Measurements from ENCODE around the gene USP22. TPM values are rescaled to one million over a fixed set of nuclear protein-coding genes. Genes with fewer than 3 reads are reported as not detected.

Gene USP22
- total RNA-seq, 1 experiment from 2014 or later, result 210 TPM

DNA sequence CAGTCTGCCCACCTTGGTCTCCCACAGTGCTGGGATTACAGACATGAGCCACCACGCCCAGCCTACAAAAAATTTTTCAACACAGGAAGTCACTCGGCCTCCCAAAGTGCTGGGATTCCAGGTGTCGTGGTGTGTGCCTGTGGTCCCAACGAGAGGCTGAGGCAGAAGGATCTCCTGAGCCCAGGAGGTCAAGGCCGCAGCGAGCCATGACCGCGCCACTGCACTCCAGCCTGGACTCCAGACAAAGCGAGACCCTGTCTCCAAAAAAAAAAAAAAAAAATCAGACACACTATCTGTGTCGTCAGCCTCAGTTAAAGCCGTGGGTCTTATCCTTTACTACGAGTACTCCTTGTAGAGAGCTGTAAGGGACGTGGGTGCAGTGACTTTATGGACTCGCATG is 15.8 kb downstream of the USP22 start:
- no TSS peak for BruUV-seq (replicated peaks)
- H3K9me2 ChIP-seq (ENCODE audit: insufficient read depth), result no peaks in the 10 kb centered on the region
- POLR2A ChIA-PET, result no interaction called here

More for the DNA sequence above, 15.8 kb downstream of the USP22 start:
- Histone ChIP-seq H3K36me3 (ENCODE audit: control insufficient read depth in 1 of 2, insufficient read depth in 2 of 2, low read length in 2 of 2) (peaks cover 50% of the 10 kb centered on the region in 2 experiments; a peak in 3 of 4 replicates), H3K27ac (ENCODE audit: low read depth, low read length) (no peak overlapping the region), H3K79me2 (ENCODE audit: insufficient read depth, low read length) (peaks cover 100% of the 10 kb centered on the region), H4K20me1 (ENCODE audit: insufficient read depth) (peaks cover 54% of the 10 kb centered on the region), H3K4me1 (ENCODE audit: control insufficient read depth in 1 of 2, insufficient read depth in 2 of 2, low read length in 2 of 2) (no peaks in the 10 kb centered on the region), H3K27me3 (ENCODE audit: insufficient read depth, low read length) (no peaks in the 10 kb centered on the region), H3K9ac (ENCODE audit: low read length) (no peak overlapping the region), H2AFZ (ENCODE audit: low read depth, low read length, poor library complexity, severe bottlenecking) (no peak overlapping the region), H3K4me3 (replicated peaks in 1 of 2; ENCODE audit: low read depth in 1 of 2, low read length in 2 of 2) (no peak overlapping the region), H3K4me2 (ENCODE audit: low read length) (no peak overlapping the region), H3K9me3 (ENCODE audit: control insufficient read depth in 1 of 2, insufficient read depth in 1 of 2, low read depth in 1 of 2, low read length in 2 of 2) (no peaks in the 10 kb centered on the region)
- intact Hi-C loops (cut with micrococcal nuclease), result no loop called here
- ChIA-PET CTCF (interaction anchor here (0.6 kb wide), 1 partner anchor 34 kb away, joined by 5 read pairs; no protein-coding TSS in a partner anchor), RAD21 (ENCODE audit: low non-redundant PET in 1 of 2, low total read pairs in 2 of 2, uncharacterized antibody in 2 of 2, unreplicated experiment in 2 of 2) (no interaction called here)
- TF ChIP-seq CEBPB (IDR thresholded peaks at IDR 0.05; ENCODE audit: low read depth), result no peak
- TF ChIP-seq CBX3 (IDR thresholded peaks at IDR 0.05; ENCODE audit: low read depth), result no peak
- TF ChIP-seq ZFX (IDR thresholded peaks at IDR 0.05), result no peak
- no peak for TF ChIP-seq ZNF274 (IDR thresholded peaks at IDR 0.05; ENCODE audit: low read depth, low read length)
- no peak for TF ChIP-seq SP1 (IDR thresholded peaks at IDR 0.05; ENCODE audit: low read depth)
- TF ChIP-seq SIN3A (IDR thresholded peaks at IDR 0.05; ENCODE audit: low read depth), result no peak
- TF ChIP-seq ELF1 (IDR thresholded peaks at IDR 0.05; ENCODE audit: borderline replicate concordance, low read depth), result no peak
- TF ChIP-seq, protein P1, sequence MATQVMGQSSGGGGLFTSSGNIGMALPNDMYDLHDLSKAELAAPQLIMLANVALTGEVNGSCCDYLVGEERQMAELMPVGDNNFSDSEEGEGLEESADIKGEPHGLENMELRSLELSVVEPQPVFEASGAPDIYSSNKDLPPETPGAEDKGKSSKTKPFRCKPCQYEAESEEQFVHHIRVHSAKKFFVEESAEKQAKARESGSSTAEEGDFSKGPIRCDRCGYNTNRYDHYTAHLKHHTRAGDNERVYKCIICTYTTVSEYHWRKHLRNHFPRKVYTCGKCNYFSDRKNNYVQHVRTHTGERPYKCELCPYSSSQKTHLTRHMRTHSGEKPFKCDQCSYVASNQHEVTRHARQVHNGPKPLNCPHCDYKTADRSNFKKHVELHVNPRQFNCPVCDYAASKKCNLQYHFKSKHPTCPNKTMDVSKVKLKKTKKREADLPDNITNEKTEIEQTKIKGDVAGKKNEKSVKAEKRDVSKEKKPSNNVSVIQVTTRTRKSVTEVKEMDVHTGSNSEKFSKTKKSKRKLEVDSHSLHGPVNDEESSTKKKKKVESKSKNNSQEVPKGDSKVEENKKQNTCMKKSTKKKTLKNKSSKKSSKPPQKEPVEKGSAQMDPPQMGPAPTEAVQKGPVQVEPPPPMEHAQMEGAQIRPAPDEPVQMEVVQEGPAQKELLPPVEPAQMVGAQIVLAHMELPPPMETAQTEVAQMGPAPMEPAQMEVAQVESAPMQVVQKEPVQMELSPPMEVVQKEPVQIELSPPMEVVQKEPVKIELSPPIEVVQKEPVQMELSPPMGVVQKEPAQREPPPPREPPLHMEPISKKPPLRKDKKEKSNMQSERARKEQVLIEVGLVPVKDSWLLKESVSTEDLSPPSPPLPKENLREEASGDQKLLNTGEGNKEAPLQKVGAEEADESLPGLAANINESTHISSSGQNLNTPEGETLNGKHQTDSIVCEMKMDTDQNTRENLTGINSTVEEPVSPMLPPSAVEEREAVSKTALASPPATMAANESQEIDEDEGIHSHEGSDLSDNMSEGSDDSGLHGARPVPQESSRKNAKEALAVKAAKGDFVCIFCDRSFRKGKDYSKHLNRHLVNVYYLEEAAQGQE (IDR thresholded peaks at IDR 0.05; ENCODE audit: low read depth), result no peak
- DNase-seq (ENCODE audit: low read depth, low spot score), result no peak
- no peak for ATAC-seq
